Liver (tissue), 9 donors: ENCODE data around the gene DLX5. TPM values are rescaled to one million over a fixed set of nuclear protein-coding genes. Genes with fewer than 3 reads are reported as not detected.
"Not testable (repeated sequence)": the region's sequence is repeated elsewhere in the genome, so short reads cannot be mapped to it uniquely, and the experiment has no call there.

Source experiments
- DNase-seq: peaks from one replicate; pipeline ENCODE4 v3.0.0-alpha.2; 2017; ENCODE audit warnings: low spot score
- H3K27ac ChIP-seq, 2 donors: one replicate each; pipeline ENCODE4 v1.7.0; 2013; ENCODE audit warnings: inconsistent platforms in 2 of 2, low read length in 2 of 2, control low read depth in 1 of 2, low read depth in 1 of 2, mild to moderate bottlenecking in 1 of 2
- H3K27me3 ChIP-seq, 4 donors: one replicate each; pipeline versions ENCODE4 v1.6.1 to v1.7.0; 2013; ENCODE audit warnings: low read length in 3 of 4, inconsistent platforms in 1 of 4, mild to moderate bottlenecking in 1 of 4, moderate library complexity in 1 of 4; ENCODE audit not compliant: control insufficient read depth in 4 of 4, insufficient read depth in 4 of 4
- H3K36me3 ChIP-seq, 4 donors: one replicate each; pipeline versions ENCODE4 v1.6.1 to v1.7.0; 2013; ENCODE audit warnings: low read length in 3 of 4, mild to moderate bottlenecking in 3 of 4, low read depth in 1 of 4, moderate library complexity in 1 of 4; ENCODE audit not compliant: control insufficient read depth in 4 of 4, insufficient read depth in 3 of 4
- H3K4me1 ChIP-seq, 4 donors: one replicate each; pipeline versions ENCODE4 v1.6.1 to v1.7.0; 2013; ENCODE audit warnings: low read length in 3 of 4, mild to moderate bottlenecking in 3 of 4, moderate library complexity in 1 of 4; ENCODE audit not compliant: control insufficient read depth in 4 of 4, insufficient read depth in 4 of 4
- H3K4me3 ChIP-seq, 3 donors: one replicate each; pipeline versions ENCODE4 v1.6.1 to v1.7.0; 2013; ENCODE audit warnings: low read length in 3 of 3, control low read depth in 1 of 3, low read depth in 1 of 3, mild to moderate bottlenecking in 1 of 3
- H3K9ac ChIP-seq, 2 donors: one replicate each; pipeline ENCODE4 v1.7.0; 2013; ENCODE audit warnings: low read length in 2 of 2, mild to moderate bottlenecking in 2 of 2, moderate library complexity in 2 of 2, control low read depth in 1 of 2, low read depth in 1 of 2
- H3K9me3 ChIP-seq, 4 donors: one replicate each; pipeline versions ENCODE4 v1.6.1 to v1.7.0; 2013; ENCODE audit warnings: low read length in 3 of 4; ENCODE audit not compliant: control insufficient read depth in 4 of 4
- EGR1 ChIP-seq, 2 donors: IDR thresholded peaks; 2 replicates each; pipeline ENCODE4 v1.6.1; 2016 to 2018; ENCODE audit warnings: antibody characterized with exemption in 2 of 2, low read depth in 2 of 2
- FOXA2 ChIP-seq: IDR thresholded peaks from 2 replicates; pipeline ENCODE4 v1.6.1; 2016; ENCODE audit warnings: antibody characterized with exemption
- HNF4A ChIP-seq, 2 donors: conservative IDR thresholded peaks; 2 replicates each; pipeline ENCODE4 v1.6.1; 2016; ENCODE audit warnings: antibody characterized with exemption in 2 of 2, mild to moderate bottlenecking in 2 of 2
- HNF4G ChIP-seq: IDR thresholded peaks from 2 replicates; pipeline ENCODE4 v1.6.1; 2016; ENCODE audit warnings: antibody characterized with exemption
- JUND ChIP-seq, 2 donors: IDR thresholded peaks; 2 replicates each; pipeline ENCODE4 v1.6.1; 2016; ENCODE audit warnings: antibody characterized with exemption in 2 of 2
- NR2F2 ChIP-seq: IDR thresholded peaks from 2 replicates; pipeline ENCODE4 v1.6.1; 2016; ENCODE audit warnings: antibody characterized with exemption
- RAD21 ChIP-seq, 2 donors: IDR thresholded peaks; 2 replicates each; pipeline ENCODE4 v1.6.1; 2016; ENCODE audit warnings: antibody characterized with exemption in 2 of 2, mild to moderate bottlenecking in 2 of 2
- RXRA ChIP-seq, 2 donors: IDR thresholded peaks; 2 replicates each; pipeline ENCODE4 v1.6.1; 2017 to 2018; ENCODE audit warnings: antibody characterized with exemption in 2 of 2, mild to moderate bottlenecking in 1 of 2
- SP1 ChIP-seq: IDR thresholded peaks from 2 replicates; pipeline ENCODE4 v1.6.1; 2018; ENCODE audit warnings: antibody characterized with exemption, mild to moderate bottlenecking
- TAF1 ChIP-seq: conservative IDR thresholded peaks from 2 replicates; pipeline ENCODE4 v1.6.1; 2016; ENCODE audit warnings: antibody characterized with exemption, mild to moderate bottlenecking
- YY1 ChIP-seq: IDR thresholded peaks from 2 replicates; pipeline ENCODE4 v1.6.1; 2016; ENCODE audit warnings: antibody characterized with exemption, mild to moderate bottlenecking
- WGBS: extraction: QIAGEN DNeasy Blood & Tissue Kit; methylation state at CpG from one replicate; pipeline ENCODE4 v1.1.7; 2013; 5-methylcytosine and 5-hydroxymethylcytosine counted together
- polyA plus RNA-seq, 2 donors: library from polyadenylated mRNA; stranded (reverse) in 1 of 2; unstranded in 1 of 2; fragments of 200-250 nt in 1 of 2; fragments of >200 nt in 1 of 2; fragmentation: Nextera tagmentation in 1 of 2; extraction: Ambion mirVana in 1 of 2; gene quantifications; one replicate each; pipeline versions ENCODE4 v1.2.1 to v1.2.3, GENCODE V29; 2013 to 2015
- total RNA-seq, 2 donors: library from RNA; depleted of rRNA; stranded (reverse); fragments of >200 nt; gene quantifications; one replicate each; pipeline ENCODE4 v1.2.3, GENCODE V29; 2014
- TF ChIP-seq, protein P1 (sequence below): IDR thresholded peaks from 2 replicates; pipeline ENCODE4 v1.6.1; 2016; ENCODE audit warnings: antibody characterized with exemption
- TF ChIP-seq, protein P2 (sequence below): fragments of 150-350 bp; IDR thresholded peaks from 2 replicates; pipeline ENCODE4 v1.5.1; 2017; ENCODE audit warnings: improper control_type of control experiment, low read depth, low read length; ENCODE audit not compliant: missing input control
- TF ChIP-seq, protein P3 (sequence below): IDR thresholded peaks from 2 replicates; pipeline ENCODE4 v1.6.1; 2016; ENCODE audit warnings: antibody characterized with exemption
- TF ChIP-seq, protein P4 (sequence below): IDR thresholded peaks from 2 replicates; pipeline ENCODE4 v1.6.1; 2016; ENCODE audit warnings: antibody characterized with exemption, mild to moderate bottlenecking
- donor health status: healthy.
- donor health status: healthy.
- donor health status: healthy.
- donor health status: healthy.
- donor health status: healthy.

Gene DLX5
- total RNA-seq (not detected), polyA plus RNA-seq (not detected)

DNA sequence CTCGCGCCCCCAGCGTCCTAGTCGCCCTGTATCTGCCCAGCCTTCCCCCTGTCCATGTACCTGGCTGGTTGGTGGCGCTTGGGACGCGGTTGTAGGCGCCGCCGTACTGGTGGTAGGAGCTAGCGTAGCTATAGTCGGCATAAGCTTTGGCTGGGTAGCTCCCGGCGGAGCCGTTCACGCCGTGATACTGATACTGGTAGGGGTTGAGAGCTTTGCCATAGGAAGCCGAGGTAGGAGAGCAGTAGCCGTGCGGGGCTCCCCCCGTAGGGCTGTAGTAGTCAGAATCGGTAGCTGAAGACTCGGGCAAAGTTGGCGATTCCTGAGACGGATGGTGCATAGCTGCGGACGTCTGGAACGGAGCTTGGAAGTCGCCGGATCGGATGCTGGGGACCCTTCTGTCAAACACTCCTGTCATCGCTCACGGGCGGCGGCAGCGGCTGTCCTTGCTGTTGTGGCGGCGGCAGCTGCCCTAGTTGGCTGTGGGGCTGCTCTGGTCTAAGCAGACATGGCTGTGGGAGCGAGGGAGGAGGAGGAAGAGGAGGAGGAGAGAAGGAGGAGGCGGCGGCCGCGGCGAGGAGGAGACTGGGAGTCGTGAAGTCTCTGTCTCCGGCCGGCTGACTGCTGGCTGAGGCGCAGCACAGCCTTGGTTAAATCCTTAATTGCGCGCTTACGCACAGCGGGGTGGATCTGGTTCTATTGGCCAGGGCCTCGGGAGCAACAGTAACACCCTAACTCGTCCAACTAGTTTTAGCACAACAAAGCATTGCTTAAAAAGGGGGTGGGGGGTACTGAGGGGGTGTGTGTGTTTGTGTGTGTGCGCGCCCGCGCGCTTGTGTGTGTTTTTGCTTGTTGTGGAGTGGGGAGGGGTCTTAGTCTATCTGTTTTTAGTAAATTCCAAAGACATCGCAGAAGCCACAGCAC lies at the start of gene DLX5:
DLX5 (minus strand) TSS at position 623 of the 921 bp plus-strand sequence; CDS start at position 415, 208 bp downstream.
- Histone ChIP-seq H3K9me3 (peaks cover 0 to 8% (median 1%) of the 10 kb centered on the region in 4 donors), H3K27ac (no peak within 1 kb of the TSS), H3K27me3 (peaks cover 3 to 27% (median 13%) of the 10 kb centered on the region in 4 donors), H3K36me3 (no peaks in the 10 kb centered on the region), H3K4me3 (peak within 1 kb of the TSS in 1 of 3 donors; percentile 35), H3K4me1 (peaks cover 10 to 39% (median 25%) of the 10 kb centered on the region in 4 donors), H3K9ac (no peak within 1 kb of the TSS)
- no peak for DNase-seq
- 7% methylated on average over 60 of the region's 60 CpGs for WGBS
- TF ChIP-seq, protein P1, sequence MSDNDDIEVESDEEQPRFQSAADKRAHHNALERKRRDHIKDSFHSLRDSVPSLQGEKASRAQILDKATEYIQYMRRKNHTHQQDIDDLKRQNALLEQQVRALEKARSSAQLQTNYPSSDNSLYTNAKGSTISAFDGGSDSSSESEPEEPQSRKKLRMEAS, result no peak
- TF ChIP-seq EGR1 (IDR thresholded peaks at IDR 0.05; ENCODE audit: low read depth in 2 of 2), result no peak
- TF ChIP-seq TAF1, result no peak
- TF ChIP-seq YY1, result no peak
- TF ChIP-seq, protein P2, sequence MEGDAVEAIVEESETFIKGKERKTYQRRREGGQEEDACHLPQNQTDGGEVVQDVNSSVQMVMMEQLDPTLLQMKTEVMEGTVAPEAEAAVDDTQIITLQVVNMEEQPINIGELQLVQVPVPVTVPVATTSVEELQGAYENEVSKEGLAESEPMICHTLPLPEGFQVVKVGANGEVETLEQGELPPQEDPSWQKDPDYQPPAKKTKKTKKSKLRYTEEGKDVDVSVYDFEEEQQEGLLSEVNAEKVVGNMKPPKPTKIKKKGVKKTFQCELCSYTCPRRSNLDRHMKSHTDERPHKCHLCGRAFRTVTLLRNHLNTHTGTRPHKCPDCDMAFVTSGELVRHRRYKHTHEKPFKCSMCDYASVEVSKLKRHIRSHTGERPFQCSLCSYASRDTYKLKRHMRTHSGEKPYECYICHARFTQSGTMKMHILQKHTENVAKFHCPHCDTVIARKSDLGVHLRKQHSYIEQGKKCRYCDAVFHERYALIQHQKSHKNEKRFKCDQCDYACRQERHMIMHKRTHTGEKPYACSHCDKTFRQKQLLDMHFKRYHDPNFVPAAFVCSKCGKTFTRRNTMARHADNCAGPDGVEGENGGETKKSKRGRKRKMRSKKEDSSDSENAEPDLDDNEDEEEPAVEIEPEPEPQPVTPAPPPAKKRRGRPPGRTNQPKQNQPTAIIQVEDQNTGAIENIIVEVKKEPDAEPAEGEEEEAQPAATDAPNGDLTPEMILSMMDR, result no peak
- TF ChIP-seq, protein P3, sequence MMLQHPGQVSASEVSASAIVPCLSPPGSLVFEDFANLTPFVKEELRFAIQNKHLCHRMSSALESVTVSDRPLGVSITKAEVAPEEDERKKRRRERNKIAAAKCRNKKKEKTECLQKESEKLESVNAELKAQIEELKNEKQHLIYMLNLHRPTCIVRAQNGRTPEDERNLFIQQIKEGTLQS, result no peak
- TF ChIP-seq NR2F2, result no peak
- no peak for TF ChIP-seq JUND (IDR thresholded peaks at IDR 0.05)
- TF ChIP-seq RAD21 (IDR thresholded peaks at IDR 0.05), result no peak
- TF ChIP-seq HNF4A (conservative IDR thresholded peaks at IDR 0.05), result no peak
- TF ChIP-seq SP1, result no peak
- no peak for TF ChIP-seq HNF4G
- no peak for TF ChIP-seq RXRA (IDR thresholded peaks at IDR 0.05)
- TF ChIP-seq, protein P4, sequence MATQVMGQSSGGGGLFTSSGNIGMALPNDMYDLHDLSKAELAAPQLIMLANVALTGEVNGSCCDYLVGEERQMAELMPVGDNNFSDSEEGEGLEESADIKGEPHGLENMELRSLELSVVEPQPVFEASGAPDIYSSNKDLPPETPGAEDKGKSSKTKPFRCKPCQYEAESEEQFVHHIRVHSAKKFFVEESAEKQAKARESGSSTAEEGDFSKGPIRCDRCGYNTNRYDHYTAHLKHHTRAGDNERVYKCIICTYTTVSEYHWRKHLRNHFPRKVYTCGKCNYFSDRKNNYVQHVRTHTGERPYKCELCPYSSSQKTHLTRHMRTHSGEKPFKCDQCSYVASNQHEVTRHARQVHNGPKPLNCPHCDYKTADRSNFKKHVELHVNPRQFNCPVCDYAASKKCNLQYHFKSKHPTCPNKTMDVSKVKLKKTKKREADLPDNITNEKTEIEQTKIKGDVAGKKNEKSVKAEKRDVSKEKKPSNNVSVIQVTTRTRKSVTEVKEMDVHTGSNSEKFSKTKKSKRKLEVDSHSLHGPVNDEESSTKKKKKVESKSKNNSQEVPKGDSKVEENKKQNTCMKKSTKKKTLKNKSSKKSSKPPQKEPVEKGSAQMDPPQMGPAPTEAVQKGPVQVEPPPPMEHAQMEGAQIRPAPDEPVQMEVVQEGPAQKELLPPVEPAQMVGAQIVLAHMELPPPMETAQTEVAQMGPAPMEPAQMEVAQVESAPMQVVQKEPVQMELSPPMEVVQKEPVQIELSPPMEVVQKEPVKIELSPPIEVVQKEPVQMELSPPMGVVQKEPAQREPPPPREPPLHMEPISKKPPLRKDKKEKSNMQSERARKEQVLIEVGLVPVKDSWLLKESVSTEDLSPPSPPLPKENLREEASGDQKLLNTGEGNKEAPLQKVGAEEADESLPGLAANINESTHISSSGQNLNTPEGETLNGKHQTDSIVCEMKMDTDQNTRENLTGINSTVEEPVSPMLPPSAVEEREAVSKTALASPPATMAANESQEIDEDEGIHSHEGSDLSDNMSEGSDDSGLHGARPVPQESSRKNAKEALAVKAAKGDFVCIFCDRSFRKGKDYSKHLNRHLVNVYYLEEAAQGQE, result no peak
- no peak for TF ChIP-seq FOXA2

DNA sequence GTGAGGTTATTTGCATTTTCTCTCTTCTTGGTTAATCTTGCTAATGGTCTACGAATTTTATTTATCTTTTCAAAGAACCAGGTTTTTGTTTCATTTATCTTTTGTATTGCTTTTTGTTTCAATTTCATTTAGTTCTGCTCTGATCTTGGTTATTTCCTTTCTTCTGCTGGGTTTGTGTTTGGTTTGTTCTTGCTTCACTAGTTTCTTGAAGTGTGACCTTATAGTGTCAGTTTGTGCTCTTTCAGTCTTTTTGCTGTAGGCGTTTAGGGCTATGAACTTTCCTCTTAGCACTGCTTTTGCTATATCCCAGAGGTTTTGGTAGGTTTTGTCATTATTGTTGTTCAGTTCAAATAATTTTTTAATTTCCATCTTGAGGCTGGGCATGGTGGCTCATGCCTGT lies 47.4 kb upstream of the DLX5 start:
- not testable (repeated sequence) for H3K9me3 ChIP-seq, H3K36me3 ChIP-seq, H3K9ac ChIP-seq, H3K27me3 ChIP-seq, H3K4me1 ChIP-seq, DNase-seq, H3K27ac ChIP-seq, H3K4me3 ChIP-seq
- WGBS, result 47% methylated on average over 2 of the region's 2 CpGs
